Measurements from ENCODE around the gene SSX2IP. TPM values are rescaled to one million over a fixed set of nuclear protein-coding genes. Genes with fewer than 3 reads are reported as not detected.
"Not testable (repeated sequence)": the region's sequence is repeated elsewhere in the genome, so short reads cannot be mapped to it uniquely, and the experiment has no call there.

SSX2IP gene
- polyA plus RNA-seq, 1 donor from 2014 or later: 4.0 TPM

DNA sequence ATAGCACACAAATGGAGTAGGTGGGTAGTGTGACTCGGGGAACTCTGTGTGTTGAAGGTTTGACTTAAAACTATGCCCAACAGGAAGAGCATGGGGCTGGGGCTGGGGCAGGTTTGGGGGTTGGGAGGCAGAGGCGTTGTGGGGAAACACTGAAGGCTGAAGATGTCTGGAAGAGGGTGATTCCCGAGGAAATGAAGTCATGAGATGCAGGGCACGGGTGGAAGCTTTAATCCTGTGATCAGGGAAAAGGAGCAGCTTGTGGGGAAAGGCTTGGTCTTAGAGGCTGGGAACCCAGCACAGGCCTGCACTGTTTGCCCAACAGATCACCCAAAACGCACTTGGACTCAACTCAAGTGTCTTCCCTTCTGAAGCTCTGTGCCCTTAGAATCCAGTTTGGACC is 89.5 kb downstream of the SSX2IP start:
- Mint-ChIP-seq H3K27ac (no peak overlapping the region), H3K27me3 (peaks cover 3% of the 10 kb centered on the region), H3K4me1 (peaks cover 7 to 10% (median 10%) of the 10 kb centered on the region in 3 donors), H3K36me3 (peaks cover 2% of the 10 kb centered on the region), H3K4me3 (no peak overlapping the region), H3K9me3 (peaks cover 4 to 15% (median 11%) of the 10 kb centered on the region in 3 donors)

DNA sequence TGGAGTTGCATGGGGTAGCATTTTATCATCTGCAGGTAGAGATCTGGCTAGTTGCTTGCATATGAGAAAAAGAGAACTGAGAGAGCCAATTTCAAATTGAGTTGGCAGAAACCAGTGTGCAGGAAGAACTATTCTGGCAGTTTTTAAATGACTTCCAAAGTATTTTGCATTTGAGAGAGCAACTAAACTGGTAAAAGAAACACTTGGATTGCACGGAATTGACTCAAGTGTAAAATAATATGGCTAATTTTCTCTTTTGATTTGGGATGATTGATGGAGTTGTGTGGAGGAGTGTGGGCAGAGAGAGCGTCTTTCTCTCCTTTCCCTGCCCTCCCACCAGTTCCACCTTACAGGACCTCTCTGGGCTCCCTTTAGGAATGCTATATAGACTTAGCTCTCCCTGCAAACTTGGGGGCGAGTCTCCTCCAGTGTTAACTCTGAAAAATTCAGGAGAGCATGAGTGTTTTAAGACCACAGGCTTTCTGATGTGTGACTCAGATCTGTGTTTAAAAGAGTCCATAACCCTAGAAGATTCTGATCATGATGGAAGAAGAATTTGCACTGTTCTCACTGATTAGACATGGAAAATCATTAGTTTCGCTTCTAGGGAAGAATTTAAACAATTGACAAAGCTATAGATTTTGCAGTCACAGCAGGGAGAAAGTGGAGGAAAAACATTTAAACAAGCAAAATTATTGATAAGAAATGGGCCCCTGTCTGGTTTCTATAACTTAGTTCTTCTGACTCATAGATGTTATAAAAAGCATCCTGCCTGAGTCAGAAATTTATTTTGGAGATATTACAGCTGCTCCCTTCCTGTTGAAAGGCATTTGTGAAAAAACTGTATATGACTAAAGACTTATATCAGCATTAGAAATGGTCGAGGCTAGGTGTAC is 91.2 kb downstream of the SSX2IP start:
- Mint-ChIP-seq H3K27ac (peak overlapping the region in 1 of 3 donors; percentile 32), H3K4me3 (peak overlapping the region in 1 of 4 donors; percentile 25), H3K4me1 (peaks cover 7 to 10% (median 10%) of the 10 kb centered on the region in 3 donors), H3K27me3 (peaks cover 1% of the 10 kb centered on the region), H3K36me3 (peaks cover 2% of the 10 kb centered on the region), H3K9me3 (peaks cover 4 to 8% (median 4%) of the 10 kb centered on the region in 3 donors)

DNA sequence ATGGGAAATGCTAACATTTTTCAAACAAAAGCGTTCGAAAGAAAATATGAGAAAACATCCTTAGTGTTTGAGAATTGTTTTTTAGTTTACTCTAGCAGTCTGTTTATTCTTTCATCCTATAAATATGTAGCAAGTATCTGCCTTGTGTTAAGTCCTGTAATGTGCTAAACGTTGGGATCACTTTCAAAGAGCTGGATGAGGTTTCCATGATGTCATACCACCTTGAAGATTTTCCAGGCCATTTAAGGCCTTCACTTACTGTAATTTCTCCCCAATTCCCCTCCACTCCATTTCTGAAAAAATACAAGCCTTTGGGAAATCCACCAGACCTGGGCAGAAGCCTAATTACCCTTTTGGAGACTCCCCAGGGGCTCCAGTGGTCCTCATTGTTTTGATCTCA is 91.8 kb downstream of the SSX2IP start:
- no peak overlapping the region for H3K4me3 Mint-ChIP-seq
- H3K27ac Mint-ChIP-seq: no peak overlapping the region
- H3K36me3 Mint-ChIP-seq: peaks cover 2% of the 10 kb centered on the region

DNA sequence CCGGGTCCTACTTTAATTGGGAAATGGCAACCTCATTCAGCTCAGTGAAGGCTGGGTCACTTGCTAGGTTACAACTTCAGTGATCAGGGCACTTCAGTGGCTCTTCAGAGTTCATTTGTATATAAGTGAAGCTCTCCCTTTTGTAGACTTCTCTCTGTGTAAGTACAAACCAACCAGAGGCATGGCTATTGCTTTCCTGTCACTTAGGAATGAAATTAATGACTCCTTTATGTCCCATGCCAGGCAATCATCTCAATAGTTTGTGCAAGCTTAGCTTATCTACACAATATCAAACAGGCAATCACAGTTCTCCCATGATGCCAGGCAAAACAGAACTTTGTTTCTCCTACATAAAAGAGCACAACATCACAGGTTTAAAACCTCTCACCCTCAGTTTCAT is 93.2 kb downstream of the SSX2IP start:
- H3K36me3 Mint-ChIP-seq: peaks cover 2% of the 10 kb centered on the region
- H3K27ac Mint-ChIP-seq: no peak overlapping the region
- peaks cover 2 to 8% (median 2%) of the 10 kb centered on the region in 3 donors for H3K9me3 Mint-ChIP-seq
- no peak overlapping the region for H3K4me3 Mint-ChIP-seq
- H3K27me3 Mint-ChIP-seq: no peaks in the 10 kb centered on the region
- peaks cover 7 to 10% (median 10%) of the 10 kb centered on the region in 3 donors for H3K4me1 Mint-ChIP-seq

More for the DNA sequence above, 91.8 kb downstream of the SSX2IP start:
- Mint-ChIP-seq H3K4me1 (peaks cover 7 to 10% (median 10%) of the 10 kb centered on the region in 3 donors), H3K9me3 (peaks cover 3 to 8% (median 4%) of the 10 kb centered on the region in 3 donors), H3K27me3 (no peaks in the 10 kb centered on the region)

DNA sequence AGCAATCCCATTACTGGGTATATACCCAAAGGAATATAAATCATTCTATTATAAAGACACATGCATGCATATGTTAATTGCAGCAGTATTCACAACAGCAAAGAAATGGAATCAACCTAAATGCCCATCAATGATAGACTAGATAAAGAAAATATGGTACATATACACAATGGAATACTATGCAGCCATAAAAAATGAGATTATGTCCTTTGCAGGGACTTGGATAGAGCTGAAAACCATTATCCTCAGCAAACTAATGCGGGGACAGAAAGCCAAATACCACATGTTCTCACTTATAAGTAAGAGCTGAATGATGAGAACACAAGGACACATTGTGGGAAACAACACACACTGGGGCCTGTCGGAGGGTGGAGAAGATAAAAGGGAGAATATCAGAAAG is 95.3 kb downstream of the SSX2IP start:
- not testable (repeated sequence) for H3K27me3 Mint-ChIP-seq, H3K4me1 Mint-ChIP-seq, H3K36me3 Mint-ChIP-seq, H3K9me3 Mint-ChIP-seq, H3K27ac Mint-ChIP-seq, H3K4me3 Mint-ChIP-seq

Other genes with a start within 250 kb of the SSX2IP start
- 55.2 TPM for gene RPF1, start 211.2 kb downstream of the SSX2IP start, polyA plus RNA-seq
- gene SPATA1, start 184.1 kb downstream of the SSX2IP start, polyA plus RNA-seq: 0.15 TPM
- 263 TPM for gene GNG5, start 183.9 kb downstream of the SSX2IP start, polyA plus RNA-seq
- 28.6 TPM for gene CTBS, start 116.0 kb downstream of the SSX2IP start, polyA plus RNA-seq
- gene LPAR3, start 202.7 kb upstream of the SSX2IP start, polyA plus RNA-seq: not detected